Breast epithelium (tissue), 4 donors: ENCODE measurements around the gene CPOX. TPM values are rescaled to one million over a fixed set of nuclear protein-coding genes. Genes with fewer than 3 reads are reported as not detected.

Experiments
- DNase-seq, 2 donors: peaks; one replicate each; pipeline ENCODE4 v3.0.0-alpha.2; 2019; ENCODE audit warnings: low spot score in 2 of 2
- H3K27ac ChIP-seq, 2 donors: fragments of 200-600 bp; sonication (generic) in 1 of 2; one replicate each; pipeline ENCODE4 v1.5.1; 2016 to 2019; ENCODE audit warnings: mild to moderate bottlenecking in 1 of 2
- H3K27me3 ChIP-seq, 2 donors: fragments of 200-600 bp; sonication (generic) in 1 of 2; one replicate each; pipeline versions ENCODE4 v1.5.1 to v1.6.0; 2017 to 2019; ENCODE audit warnings: control low read depth in 1 of 2, mild to moderate bottlenecking in 1 of 2
- H3K36me3 ChIP-seq: fragments of 200-600 bp; one replicate; pipeline ENCODE4 v1.5.1; 2019
- H3K4me1 ChIP-seq, 2 donors: fragments of 200-600 bp; sonication (generic); one replicate each; pipeline ENCODE4 v1.5.1; 2016 to 2019; ENCODE audit warnings: control low read depth in 1 of 2
- H3K4me3 ChIP-seq, 3 donors: fragments of 200-600 bp; sonication (generic); 1 replicate in 2 of 3; 2 replicates in 1 of 3; pipeline ENCODE4 v1.5.1; 2016 to 2019; ENCODE audit warnings: mild to moderate bottlenecking in 3 of 3, moderate library complexity in 2 of 3
- H3K9me3 ChIP-seq, 2 donors: fragments of 200-600 bp; sonication (generic) in 1 of 2; one replicate each; pipeline ENCODE4 v1.5.1; 2016 to 2019; ENCODE audit warnings: control low read depth in 1 of 2
- POLR2A ChIP-seq: fragments of 450-650 bp; IDR thresholded peaks from one replicate; pipeline ENCODE4 v1.6.1; 2016; ENCODE audit warnings: antibody characterized with exemption, mild to moderate bottlenecking, moderate library complexity
- POLR2AphosphoS5 ChIP-seq, 3 donors: sonication (generic); formaldehyde crosslinking; IDR thresholded peaks; one replicate each; pipeline ENCODE4 v1.6.1; 2017; ENCODE audit warnings: antibody characterized with exemption in 3 of 3
- intact Hi-C: fragments of 100-400 bp; cut with DNase I; formaldehyde crosslinking; loops from one replicate; pipeline ENCODE4 v1.15.1; 2023; ENCODE audit warnings: low total_unique reads
- total RNA-seq, 3 donors: library from RNA; depleted of rRNA; stranded (reverse); fragments of >200 nt; gene quantifications; one replicate each; pipeline ENCODE4 v1.1.0, GENCODE V29; 2016
- TF ChIP-seq, protein P1 (sequence below), 3 donors: fragments of 450-650 bp; IDR thresholded peaks; one replicate each; pipeline ENCODE4 v1.5.1; 2016 to 2017; ENCODE audit warnings: antibody characterized with exemption in 3 of 3, mild to moderate bottlenecking in 3 of 3, moderate library complexity in 3 of 3

The CPOX gene
- total RNA-seq, 3 donors from 2014 or later: 14.4 to 22.1 (median 15.1) TPM

DNA sequence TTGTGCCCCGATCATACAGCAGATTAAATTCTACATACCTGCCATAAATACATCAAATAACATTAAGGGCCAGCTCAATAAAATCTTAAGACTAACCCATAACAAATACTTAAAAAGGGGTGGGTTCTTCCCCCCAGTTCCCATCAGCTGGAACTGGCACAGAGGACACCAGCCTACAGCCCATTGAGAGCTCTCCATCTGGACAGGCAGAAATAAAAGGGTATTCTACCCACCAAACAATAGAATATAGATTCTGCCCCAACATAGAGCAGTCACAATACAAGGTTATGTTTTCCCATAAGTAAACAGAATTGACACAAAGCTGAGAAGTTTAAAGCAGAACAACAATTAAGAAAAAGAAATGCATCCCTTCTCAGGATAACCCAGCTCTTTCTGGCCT lies 11.9 kb downstream of the CPOX start:
- DNase-seq: no peak
- Histone ChIP-seq H3K27ac (no peak overlapping the region), H3K4me3 (no peak overlapping the region), H3K36me3 (no peaks in the 10 kb centered on the region), H3K27me3 (no peaks in the 10 kb centered on the region), H3K4me1 (no peaks in the 10 kb centered on the region), H3K9me3 (no peaks in the 10 kb centered on the region)
- no peak for TF ChIP-seq POLR2A
- TF ChIP-seq, protein P1, sequence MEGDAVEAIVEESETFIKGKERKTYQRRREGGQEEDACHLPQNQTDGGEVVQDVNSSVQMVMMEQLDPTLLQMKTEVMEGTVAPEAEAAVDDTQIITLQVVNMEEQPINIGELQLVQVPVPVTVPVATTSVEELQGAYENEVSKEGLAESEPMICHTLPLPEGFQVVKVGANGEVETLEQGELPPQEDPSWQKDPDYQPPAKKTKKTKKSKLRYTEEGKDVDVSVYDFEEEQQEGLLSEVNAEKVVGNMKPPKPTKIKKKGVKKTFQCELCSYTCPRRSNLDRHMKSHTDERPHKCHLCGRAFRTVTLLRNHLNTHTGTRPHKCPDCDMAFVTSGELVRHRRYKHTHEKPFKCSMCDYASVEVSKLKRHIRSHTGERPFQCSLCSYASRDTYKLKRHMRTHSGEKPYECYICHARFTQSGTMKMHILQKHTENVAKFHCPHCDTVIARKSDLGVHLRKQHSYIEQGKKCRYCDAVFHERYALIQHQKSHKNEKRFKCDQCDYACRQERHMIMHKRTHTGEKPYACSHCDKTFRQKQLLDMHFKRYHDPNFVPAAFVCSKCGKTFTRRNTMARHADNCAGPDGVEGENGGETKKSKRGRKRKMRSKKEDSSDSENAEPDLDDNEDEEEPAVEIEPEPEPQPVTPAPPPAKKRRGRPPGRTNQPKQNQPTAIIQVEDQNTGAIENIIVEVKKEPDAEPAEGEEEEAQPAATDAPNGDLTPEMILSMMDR (IDR thresholded peaks at IDR 0.05): no peak
- no peak for TF ChIP-seq POLR2AphosphoS5 (IDR thresholded peaks at IDR 0.05)
- intact Hi-C loops: no loop called here

DNA sequence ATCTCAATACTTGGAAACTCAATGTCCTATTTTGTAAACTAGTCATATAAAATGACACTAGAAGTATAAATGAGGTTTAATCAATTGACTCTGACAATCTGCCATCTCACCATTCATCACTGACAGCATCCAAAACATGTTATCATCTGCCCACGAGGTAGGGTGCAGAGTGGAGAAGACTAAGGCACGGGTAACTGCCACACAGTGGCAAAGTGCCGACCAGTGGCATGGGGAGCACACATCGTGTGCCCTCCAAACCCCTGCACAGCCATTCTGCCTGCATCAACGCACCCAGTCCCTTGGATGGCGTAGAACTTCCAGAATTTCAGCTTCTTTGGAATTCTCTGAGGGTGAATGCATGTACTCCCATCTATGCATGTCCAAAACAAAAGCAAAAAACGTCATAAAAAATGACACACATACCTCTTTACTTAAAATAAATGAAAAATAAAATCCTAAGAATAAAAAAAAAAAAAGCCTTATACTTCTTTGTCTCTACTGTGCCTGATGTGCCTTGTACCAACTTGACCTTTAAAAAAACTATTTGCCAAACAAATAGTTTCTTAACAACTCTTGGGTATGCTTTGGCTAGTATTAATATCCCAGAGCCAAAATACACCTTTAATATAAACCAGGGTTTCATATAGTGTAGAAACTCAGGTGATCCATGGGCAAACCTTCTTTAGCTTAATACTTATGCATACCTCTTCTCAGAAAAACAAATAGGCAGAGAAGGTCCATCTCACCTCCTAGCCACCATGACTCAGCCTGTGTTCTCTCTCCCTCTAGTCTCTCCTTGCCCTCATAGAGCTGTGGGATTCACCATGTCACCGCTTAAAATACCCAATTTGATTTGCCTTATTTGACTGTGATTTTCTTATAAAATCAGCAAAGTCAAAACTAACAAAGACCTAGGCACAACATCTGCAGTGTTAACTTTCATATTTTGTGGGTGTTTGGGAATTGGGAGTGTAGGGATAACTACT lies 12.7 kb downstream of the CPOX start:
- TF ChIP-seq POLR2AphosphoS5 (IDR thresholded peaks at IDR 0.05) (no peak), POLR2A (no peak)
- TF ChIP-seq, protein P1 (IDR thresholded peaks at IDR 0.05): no peak
- Histone ChIP-seq H3K27me3 (no peaks in the 10 kb centered on the region), H3K27ac (no peak overlapping the region), H3K9me3 (no peaks in the 10 kb centered on the region), H3K36me3 (no peaks in the 10 kb centered on the region), H3K4me3 (no peak overlapping the region), H3K4me1 (no peaks in the 10 kb centered on the region)
- intact Hi-C loops: no loop called here
- DNase-seq: no peak

DNA sequence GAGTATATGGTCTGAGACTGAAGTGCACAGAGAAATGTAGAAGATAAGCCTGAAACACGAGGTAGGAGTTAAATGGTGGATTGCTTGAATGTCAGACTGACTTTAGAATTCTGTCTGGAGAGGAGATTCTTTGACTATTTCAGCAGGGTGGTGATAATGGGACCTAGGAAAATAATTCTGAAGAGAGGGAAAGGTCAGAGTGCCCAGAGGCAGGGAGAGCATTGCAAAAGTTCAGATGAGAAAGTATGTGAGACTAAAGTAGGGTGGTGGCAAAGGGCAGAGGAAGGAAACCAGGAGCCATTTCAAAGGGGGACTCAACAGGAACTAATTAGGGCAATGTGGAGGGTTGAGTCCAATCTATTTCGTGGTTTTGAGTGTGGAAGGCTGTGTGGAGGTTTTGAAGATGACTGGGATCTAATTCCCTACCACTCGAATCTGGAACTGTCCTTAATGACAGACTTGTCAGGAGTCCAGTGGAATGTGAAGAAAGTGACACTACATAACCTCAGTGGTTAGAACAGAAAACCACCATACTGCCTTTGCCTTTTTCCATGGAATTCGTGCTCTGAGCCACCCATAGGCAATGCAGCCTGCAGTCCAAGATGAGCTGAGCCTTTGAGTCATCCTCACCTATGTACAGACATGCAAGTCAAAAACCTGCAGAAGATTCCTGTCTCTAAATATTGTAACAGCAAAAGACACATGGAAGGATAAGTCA lies 16.1 kb downstream of the CPOX start:
- intact Hi-C loops: no loop called here
- no peak for DNase-seq
- Histone ChIP-seq H3K36me3 (no peaks in the 10 kb centered on the region), H3K4me1 (no peaks in the 10 kb centered on the region), H3K9me3 (no peaks in the 10 kb centered on the region), H3K27me3 (no peaks in the 10 kb centered on the region), H3K4me3 (no peak overlapping the region), H3K27ac (no peak overlapping the region)
- TF ChIP-seq, protein P1 (IDR thresholded peaks at IDR 0.05): no peak
- TF ChIP-seq POLR2AphosphoS5 (IDR thresholded peaks at IDR 0.05) (no peak), POLR2A (no peak)

DNA sequence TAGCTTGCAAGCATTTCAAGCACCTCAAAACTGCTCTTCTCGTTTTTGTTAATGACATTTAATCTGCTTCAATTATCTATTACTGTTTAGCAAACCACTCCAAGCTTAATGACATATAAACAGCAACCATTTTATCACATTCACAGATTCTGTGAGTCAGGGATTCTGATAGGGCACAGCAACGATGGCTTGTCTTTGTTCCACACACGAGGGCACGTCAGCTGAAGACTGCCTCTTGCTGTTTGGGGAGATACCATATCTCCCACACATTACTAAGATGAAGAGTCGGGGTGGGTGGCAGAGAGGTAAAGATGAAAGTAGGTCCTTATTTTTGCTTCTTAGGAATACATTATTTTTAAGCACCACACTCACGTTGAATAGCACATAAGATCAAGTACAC lies 19.3 kb downstream of the CPOX start:
- no peaks in the 10 kb centered on the region for H3K4me1 ChIP-seq
- no peaks in the 10 kb centered on the region for H3K36me3 ChIP-seq
- H3K27ac ChIP-seq: no peak overlapping the region
- no peak for DNase-seq
- H3K4me3 ChIP-seq: no peak overlapping the region
- H3K27me3 ChIP-seq: no peaks in the 10 kb centered on the region
- no peak for TF ChIP-seq POLR2A
- intact Hi-C loops: no loop called here
- no peaks in the 10 kb centered on the region for H3K9me3 ChIP-seq

DNA sequence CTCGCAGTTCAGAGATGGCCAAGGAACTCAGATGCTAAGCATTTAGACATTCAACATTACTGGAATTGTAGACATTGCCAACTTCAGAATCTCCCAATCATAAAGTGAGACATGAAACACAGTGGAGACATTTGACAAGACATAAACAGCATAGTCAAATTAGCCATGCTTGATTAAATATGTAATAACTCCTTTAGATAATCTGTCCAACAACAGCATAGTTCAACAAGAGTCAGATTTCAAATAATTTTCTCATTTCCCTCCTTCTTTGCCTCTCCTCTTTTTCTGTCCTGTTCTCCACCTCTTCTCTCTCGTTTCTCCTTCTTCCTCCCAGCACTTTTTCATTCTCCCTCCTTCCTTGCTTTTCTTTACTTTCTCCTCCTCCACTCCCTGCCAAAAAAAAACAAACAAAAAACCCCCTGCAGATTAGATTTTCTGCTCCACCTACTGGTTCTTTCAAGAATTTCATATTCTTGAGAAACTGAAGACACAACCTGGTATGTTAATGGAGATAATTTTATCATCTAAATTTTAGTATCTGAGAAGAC lies 20.2 kb downstream of the CPOX start:
- no peaks in the 10 kb centered on the region for H3K9me3 ChIP-seq
- no peak overlapping the region for H3K27ac ChIP-seq
- no peaks in the 10 kb centered on the region for H3K27me3 ChIP-seq
- intact Hi-C loops: no loop called here
- no peak for DNase-seq
- H3K36me3 ChIP-seq: no peaks in the 10 kb centered on the region
- no peaks in the 10 kb centered on the region for H3K4me1 ChIP-seq
- H3K4me3 ChIP-seq: no peak overlapping the region
- TF ChIP-seq POLR2A (no peak), POLR2AphosphoS5 (IDR thresholded peaks at IDR 0.05) (no peak)
- TF ChIP-seq, protein P1 (IDR thresholded peaks at IDR 0.05): no peak
